ENCODE data around the gene NPTX2. TPM values are rescaled to one million over a fixed set of nuclear protein-coding genes. Genes with fewer than 3 reads are reported as not detected.

The NPTX2 gene
- total and polyA plus RNA-seq, 2 of the 8 experiments (the other 6 are each of a cell fraction or from before 2014, with no cell fraction given), result 18.4 to 19.2 TPM

- no peaks in the 10 kb centered on the region for H3K4me1 ChIP-seq (replicated peaks in 1 of 4; ENCODE audit: control insufficient read depth in 3 of 4, insufficient read depth in 4 of 4, low read length in 3 of 4)
- H3K4me3 ChIP-seq (ENCODE audit: extremely low read depth in 1 of 4, insufficient read depth in 2 of 4, low read depth in 3 of 4, low read length in 4 of 4), result no peak overlapping the region
- H2BK12ac ChIP-seq (ENCODE audit: low read depth, low read length), result no peak overlapping the region
- H3K14ac ChIP-seq (ENCODE audit: insufficient read length), result no peak overlapping the region
- 50% methylated on average over 2 of the region's 2 CpGs; no CpG with 5 or more reads in 1 of the 2 experiments for WGBS, 2 experiments (ENCODE audit: extremely low coverage in 1 of 2, insufficient coverage in 1 of 2, insufficient read length in 1 of 2, insufficient replicate concordance in 2 of 2, low coverage in 1 of 2, low lambda C conversion rate in 2 of 2, missing lambda C conversion rate in 1 of 2)
- H3K4me2 ChIP-seq (ENCODE audit: insufficient read depth in 1 of 2, low read depth in 2 of 2, low read length in 2 of 2), result no peak overlapping the region
- no peak overlapping the region for H3K9ac ChIP-seq (replicated peaks in 1 of 4; ENCODE audit: extremely low read depth in 1 of 4, low read depth in 3 of 4, low read length in 3 of 4)
- H2BK15ac ChIP-seq (ENCODE audit: low read length), result no peak overlapping the region
- POLR2A ChIA-PET (ENCODE audit: partially characterized antibody), result no interaction called here
- no peak overlapping the region for H3K27ac ChIP-seq (ENCODE audit: low read depth, low read length)
- FAIRE-seq, result no peak
- no peak overlapping the region for H3K56ac ChIP-seq (replicated peaks; ENCODE audit: insufficient read length, low read depth, low read length)
- peaks cover 0 to 12% (median 6%) of the 10 kb centered on the region in 4 experiments; a peak in 6 of 7 replicates for H3K27me3 ChIP-seq (replicated peaks in 1 of 4; ENCODE audit: control insufficient read depth in 3 of 4, extremely low read depth in 1 of 4, insufficient read depth in 3 of 4, low read length in 3 of 4)
- H3K4ac ChIP-seq (replicated peaks; ENCODE audit: insufficient read length, low read depth, low read length), result no peak overlapping the region
- no peak overlapping the region for H4K8ac ChIP-seq (ENCODE audit: extremely low read depth, insufficient read depth, low read length)
- peaks cover 0 to 1% of the 10 kb centered on the region in 2 experiments for H4K20me1 ChIP-seq (replicated peaks in 1 of 2; ENCODE audit: control insufficient read depth in 1 of 2, insufficient read depth in 2 of 2, low read length in 2 of 2)
- no peaks in the 10 kb centered on the region for H3K79me2 ChIP-seq (ENCODE audit: control insufficient read depth in 1 of 2, insufficient read depth in 2 of 2, low read length in 2 of 2)
- H2AK5ac ChIP-seq (ENCODE audit: low read depth, low read length), result no peak overlapping the region
- peaks cover 0 to 6% of the 10 kb centered on the region in 2 experiments; a peak in 1 of 4 replicates for H3K9me3 ChIP-seq (ENCODE audit: insufficient read depth in 2 of 2, low read depth in 1 of 2, low read length in 1 of 2)
- CTCF ChIA-PET (ENCODE audit: partially characterized antibody), result interaction anchor here (0.9 kb wide), 1 partner anchor 17 kb away, joined by 3 read pairs; no protein-coding TSS in a partner anchor
- H2AFZ ChIP-seq (ENCODE audit: low read length), result no peak overlapping the region
- no peaks in the 10 kb centered on the region for H3K79me1 ChIP-seq (ENCODE audit: low read depth, low read length)
- no peak overlapping the region for H3K18ac ChIP-seq (ENCODE audit: extremely low read depth, low read length)
- no peak for DNase-seq (ENCODE audit: low read depth in 1 of 2, low spot score in 2 of 2)
- no peaks in the 10 kb centered on the region for H3K36me3 ChIP-seq (ENCODE audit: control insufficient read depth in 2 of 4, insufficient read depth in 4 of 4, low read length in 3 of 4)
- H4K5ac ChIP-seq (ENCODE audit: insufficient read length, low read depth, low read length), result no peak overlapping the region
- no peak overlapping the region for H3K23ac ChIP-seq (ENCODE audit: insufficient read length)
- H2BK120ac ChIP-seq (replicated peaks; ENCODE audit: low read depth, low read length), result no peak overlapping the region
- no peaks in the 10 kb centered on the region; the same call in 1 of the 2 replicates for H3K23me2 ChIP-seq (ENCODE audit: low read depth, low read length)
- no peak overlapping the region for H2BK5ac ChIP-seq (ENCODE audit: low read depth, low read length)
- H4K91ac ChIP-seq (replicated peaks; ENCODE audit: insufficient read length, low read length), result no peak overlapping the region
- H2BK20ac ChIP-seq (ENCODE audit: low read length), result no peak overlapping the region
- TF ChIP-seq CEBPB (IDR thresholded peaks at IDR 0.05; ENCODE audit: low read depth, low read length) (no peak), CHD2 (IDR thresholded peaks at IDR 0.05; ENCODE audit: low read length) (no peak)
Measured at GRCh38 chr7:98671733-98672331, 54.7 kb downstream of the NPTX2 start.
